Measurements from ENCODE around the gene GPR87.

The GPR87 gene

DNA sequence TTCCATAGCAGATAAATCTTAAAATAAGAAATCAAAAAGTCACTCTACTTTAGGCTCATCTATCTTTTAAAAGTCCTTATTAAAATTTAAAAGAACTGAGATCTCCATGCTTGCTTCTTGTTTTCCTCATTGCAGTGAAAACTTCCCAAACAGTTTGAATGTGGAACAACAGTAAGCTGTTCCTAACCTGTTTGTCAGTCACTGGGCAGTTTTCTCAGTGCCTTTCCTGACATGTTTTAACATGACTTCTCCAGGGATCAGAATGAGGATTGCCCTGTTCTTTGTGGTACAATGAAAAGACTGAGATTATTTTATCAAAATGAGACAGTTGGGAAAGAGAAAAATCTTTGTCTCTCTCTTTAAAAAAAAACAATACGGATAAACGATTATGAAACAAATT is 774 bp downstream of the GPR87 start:
- DNase-seq (ENCODE audit: low spot score), result no peak

- DNase-seq (ENCODE audit: low spot score), result peak; percentile 27
Observed at GRCh38 chr3:151315136-151315535, 1.5 kb downstream of the GPR87 start.

GRCh38 chr3:151314593-151314992 is 2.0 kb downstream of the GPR87 start:
- DNase-seq (ENCODE audit: low spot score), result no peak

DNA sequence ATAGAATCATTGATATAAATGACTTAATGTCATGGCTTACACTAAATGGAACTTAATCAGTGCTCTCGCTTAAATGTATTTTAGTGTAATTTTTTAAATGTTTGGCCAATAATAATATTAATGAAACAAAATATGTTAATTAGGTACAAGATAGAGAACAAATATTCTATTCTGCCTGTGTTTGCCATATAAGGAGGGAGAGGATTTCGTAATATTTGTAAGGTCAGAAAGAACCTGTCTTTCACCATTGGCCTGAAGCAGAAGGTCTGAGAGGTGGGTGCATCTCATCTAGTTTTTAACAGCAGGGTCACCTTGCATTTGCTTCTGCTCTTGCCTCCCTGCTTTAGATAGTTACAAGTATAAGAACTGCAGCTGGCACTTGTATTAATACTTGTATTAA is 2.5 kb downstream of the GPR87 start:
- DNase-seq (ENCODE audit: low spot score), result no peak

GRCh38 chr3:151312972-151313371 is 3.6 kb downstream of the GPR87 start:
- DNase-seq (ENCODE audit: low spot score), result no peak

- no peak for DNase-seq (ENCODE audit: low spot score)
Observed at GRCh38 chr3:151309566-151309965, 7.1 kb downstream of the GPR87 start.

DNA sequence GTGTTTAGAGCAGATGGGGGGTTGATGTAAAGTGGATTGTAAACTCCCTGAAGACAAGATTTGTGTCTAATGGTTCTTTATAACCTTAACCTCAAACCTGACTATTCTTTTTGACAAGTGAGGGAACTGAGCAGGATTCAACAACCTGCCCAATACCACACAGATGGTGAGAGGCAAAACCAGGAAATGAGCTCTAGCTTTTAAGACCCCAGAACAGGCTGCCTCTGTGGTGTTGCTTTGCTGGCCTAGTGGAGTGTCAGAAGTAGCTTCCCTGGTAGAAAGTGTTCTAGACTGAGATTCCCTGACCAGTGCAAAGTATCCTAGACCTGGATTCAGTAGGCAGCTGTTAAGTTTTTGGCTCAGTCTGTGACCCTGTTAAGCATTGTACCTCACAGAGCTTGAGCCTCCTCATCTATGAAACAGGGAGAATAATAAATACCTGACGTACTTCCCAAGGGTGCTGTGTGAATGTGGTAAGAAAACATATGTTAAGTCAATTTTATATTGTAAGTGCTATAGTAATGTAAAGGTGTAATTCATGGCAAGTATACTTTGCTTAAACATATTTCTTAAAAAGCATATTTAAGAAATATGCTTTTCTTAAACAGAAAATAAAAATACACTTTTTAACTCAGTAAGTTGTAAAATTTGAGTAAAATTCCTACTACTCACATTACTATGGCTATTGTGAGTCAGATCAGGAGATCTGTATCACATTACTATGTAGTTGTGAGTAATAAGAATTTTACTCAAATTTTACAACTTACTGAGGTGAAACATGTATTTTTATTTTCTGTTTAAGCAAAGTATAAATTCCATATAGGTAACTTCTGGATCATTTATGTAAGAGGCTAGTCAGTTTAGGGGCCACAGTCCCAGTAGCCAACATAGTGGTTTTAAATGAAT is 8.8 kb downstream of the GPR87 start:
- peak; percentile 11 for DNase-seq (ENCODE audit: low spot score)

DNA sequence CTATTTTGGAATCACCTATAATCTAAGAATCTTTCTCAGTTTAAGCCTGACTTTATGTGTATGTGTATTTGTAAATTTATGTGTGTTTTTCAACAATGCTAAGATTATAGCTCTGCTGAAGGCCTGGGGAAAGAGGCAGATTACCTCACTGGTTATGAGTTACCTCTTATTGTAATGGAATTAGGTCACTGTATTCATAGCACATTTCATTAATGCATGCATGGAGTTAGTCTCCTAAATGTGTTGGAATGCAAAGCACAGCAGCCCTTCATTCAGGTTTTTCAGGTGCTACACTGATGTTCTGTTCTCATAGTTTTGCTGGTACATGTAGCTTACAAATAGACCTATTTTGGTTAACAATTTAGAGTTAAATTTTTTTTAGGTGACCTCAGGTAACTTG is 9.5 kb downstream of the GPR87 start:
- no peak for DNase-seq (ENCODE audit: low spot score)

GRCh38 chr3:151306168-151306810 is 10.3 kb downstream of the GPR87 start:
- DNase-seq (ENCODE audit: low spot score), result no peak

DNA sequence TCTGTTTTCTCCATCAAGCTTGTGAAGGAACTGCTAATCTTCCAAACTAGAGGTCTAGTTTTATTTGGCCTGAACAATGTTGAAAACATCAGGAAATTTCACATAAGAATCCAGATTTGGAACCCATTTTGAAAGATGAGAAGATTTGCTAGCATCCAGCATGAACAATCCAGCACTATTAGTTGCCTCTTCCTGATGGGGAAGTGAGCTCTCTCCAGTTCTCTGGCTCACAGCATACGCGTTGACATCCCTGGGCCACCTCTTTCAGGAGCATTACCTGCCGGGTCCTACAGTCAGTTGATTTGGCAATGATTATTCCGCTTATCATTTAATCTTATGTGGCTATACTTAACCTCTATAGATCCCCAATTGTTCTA is 10.9 kb downstream of the GPR87 start:
- peak; percentile 11 for DNase-seq (ENCODE audit: low spot score)

- peak; percentile 94 for DNase-seq (ENCODE audit: low spot score)
Observed at GRCh38 chr3:151305060-151305774, 11.4 kb downstream of the GPR87 start.

- no peak for DNase-seq (ENCODE audit: low spot score)
Observed at GRCh38 chr3:151303751-151304150, 12.9 kb downstream of the GPR87 start.

DNA sequence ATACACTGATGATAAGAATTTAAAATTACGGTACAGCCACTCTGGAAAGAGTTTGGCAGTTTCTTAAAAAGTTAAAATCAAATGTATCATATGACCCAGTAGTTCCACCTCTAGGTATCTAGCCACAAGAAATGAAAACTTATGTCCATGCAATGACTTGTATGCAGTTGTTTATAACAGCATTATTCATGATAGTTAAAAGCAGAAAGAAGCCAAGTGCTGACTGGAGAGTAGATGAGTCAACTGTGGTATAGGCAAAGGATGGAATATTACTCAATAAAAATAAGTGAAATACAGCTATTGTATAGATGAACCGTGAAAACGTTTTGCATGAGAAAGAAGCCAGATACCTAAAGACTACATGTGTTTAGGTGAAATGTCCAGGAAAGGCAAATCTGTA is 14.8 kb downstream of the GPR87 start:
- peak; percentile 47 for DNase-seq (ENCODE audit: low spot score)

GRCh38 chr3:151300539-151300938 is 16.1 kb downstream of the GPR87 start:
- no peak for DNase-seq (ENCODE audit: low spot score)

GRCh38 chr3:151299006-151299405 is 17.6 kb downstream of the GPR87 start:
- DNase-seq (ENCODE audit: low spot score), result no peak

DNA sequence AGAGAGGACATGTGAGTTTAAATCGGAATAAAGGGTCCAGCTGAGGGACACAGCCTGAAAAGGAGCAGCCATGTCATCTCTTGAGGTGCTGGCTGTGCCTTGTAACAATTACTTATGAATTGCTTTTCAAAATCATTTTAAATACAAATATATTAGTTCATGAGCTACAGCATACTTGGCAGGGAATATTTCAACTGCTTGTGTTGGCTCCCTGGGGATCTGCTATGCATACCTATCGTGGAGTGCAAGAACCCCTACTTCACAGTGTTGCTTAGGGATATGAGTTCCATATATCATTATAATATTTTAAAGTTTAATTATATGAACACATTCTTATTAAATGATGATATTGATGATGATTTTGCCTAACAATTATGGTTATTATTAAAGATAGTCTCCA is 19.2 kb downstream of the GPR87 start:
- DNase-seq (ENCODE audit: low spot score), result no peak

DNA sequence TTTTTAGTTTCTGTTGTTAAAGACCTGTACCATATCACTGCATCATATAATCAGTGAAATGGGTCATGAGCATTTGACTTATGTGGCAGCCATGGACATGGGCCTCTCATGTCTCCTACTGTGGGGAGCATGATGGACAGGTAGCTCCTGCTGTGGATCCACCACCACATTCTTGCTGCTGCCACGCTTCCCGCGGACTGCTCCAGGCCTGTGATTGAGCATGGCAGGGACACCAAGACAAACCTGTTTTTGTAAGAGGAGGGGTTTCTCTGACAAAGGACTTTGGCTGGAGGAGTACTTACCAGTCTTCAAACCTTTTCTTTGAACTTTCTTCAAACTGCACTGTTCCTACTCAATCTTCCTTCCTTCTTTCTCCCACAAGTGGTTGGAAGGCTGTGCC is 20.4 kb downstream of the GPR87 start:
- DNase-seq (ENCODE audit: low spot score), result no peak

- DNase-seq (ENCODE audit: low spot score), result no peak
Observed at GRCh38 chr3:151293127-151293526, 23.5 kb downstream of the GPR87 start.

GRCh38 chr3:151290673-151291072 is 25.9 kb downstream of the GPR87 start:
- DNase-seq (ENCODE audit: low spot score), result peak; percentile 51

- DNase-seq (ENCODE audit: low spot score), result no peak
Observed at GRCh38 chr3:151289445-151289844, 27.2 kb downstream of the GPR87 start.

DNA sequence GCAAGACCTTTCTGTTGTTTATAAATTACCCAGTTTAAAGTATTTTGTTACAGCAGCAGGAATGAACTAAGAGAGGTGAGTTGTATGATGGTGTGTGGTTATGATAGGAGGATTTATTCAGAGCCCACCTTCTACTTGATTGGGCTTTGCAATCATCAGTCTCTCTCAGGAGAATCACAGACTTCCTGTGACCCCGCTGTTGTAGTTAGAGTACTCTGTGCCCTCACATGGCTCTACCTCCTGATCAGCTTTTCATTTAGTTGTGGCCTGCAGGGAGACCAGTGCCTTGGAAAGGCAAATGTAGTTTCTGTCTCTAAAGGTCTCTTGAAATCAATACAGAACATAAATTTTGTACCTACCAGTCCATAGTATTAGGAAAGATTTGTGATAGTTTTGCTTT is 30.7 kb downstream of the GPR87 start:
- DNase-seq (ENCODE audit: low spot score), result no peak

DNA sequence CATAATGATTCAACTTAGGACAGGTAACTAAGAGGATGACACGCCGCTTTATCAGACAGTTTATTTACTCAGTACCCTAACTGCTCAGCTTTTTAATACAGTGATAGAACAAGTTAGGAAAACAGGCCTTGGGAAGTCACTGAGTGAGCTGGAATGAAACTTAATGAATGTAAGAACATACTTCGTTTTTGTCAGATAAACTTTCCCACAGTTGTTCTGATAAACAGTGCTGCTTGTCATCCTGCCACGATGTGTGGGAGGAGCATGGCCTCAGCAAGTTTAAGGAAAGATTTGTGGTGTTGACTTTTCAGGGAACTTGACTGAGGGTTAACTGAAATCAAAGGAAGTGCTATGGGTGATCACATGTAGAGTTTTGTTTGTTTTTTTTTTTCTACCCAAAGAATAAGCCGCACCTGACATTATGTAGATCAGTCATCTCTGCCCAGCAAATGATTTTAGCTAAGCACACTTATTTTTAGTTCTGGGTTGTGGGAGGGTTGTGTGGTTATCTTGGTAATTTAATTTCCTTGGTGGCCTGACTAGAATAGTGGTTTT is 32.6 kb downstream of the GPR87 start:
- no peak for DNase-seq (ENCODE audit: low spot score)

DNA sequence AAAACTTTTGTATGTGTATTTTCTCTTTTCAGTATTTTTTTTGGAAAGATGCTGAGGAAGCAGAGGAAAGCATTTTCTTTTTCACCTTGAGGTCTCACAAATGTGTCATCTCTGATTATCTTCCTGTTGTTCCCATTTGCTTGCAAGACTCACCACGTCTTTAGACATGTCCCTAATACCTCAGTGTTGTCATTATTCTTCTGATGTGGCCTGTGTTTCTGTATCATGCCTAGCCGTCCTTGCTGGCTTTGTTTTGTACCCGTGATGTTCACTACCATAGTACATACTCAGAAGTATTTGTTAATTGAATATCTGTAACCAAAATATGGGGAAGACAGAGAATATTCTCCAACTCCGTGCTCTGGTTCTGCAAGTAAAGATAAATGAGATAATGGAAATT is 33.2 kb downstream of the GPR87 start:
- no peak for DNase-seq (ENCODE audit: low spot score)

Measured in AG08395 (cell line).